HG03139 (cell line): ENCODE measurements around the gene CLTCL1.
"Not testable (repeated sequence)": the region's sequence is repeated elsewhere in the genome, so short reads cannot be mapped to it uniquely, and the experiment has no call there.

Experiments
- ATAC-seq: cut with Tn5 transposase; IDR thresholded peaks from one replicate; pipeline ENCODE4 v1.9.1; 2021; ENCODE audit not compliant: unreplicated experiment

CLTCL1 gene

GRCh38 chr22:19177164-19178064, 114.1 kb downstream of the CLTCL1 start:
- no peak for ATAC-seq

GRCh38 chr22:19176732-19177131, 114.8 kb downstream of the CLTCL1 start:
- no peak for ATAC-seq

GRCh38 chr22:19176175-19176643, 115.3 kb downstream of the CLTCL1 start:
- ATAC-seq: no peak

- no peak for ATAC-seq
Measured at GRCh38 chr22:19175602-19176174, 115.8 kb downstream of the CLTCL1 start.

GRCh38 chr22:19175026-19175601, 116.4 kb downstream of the CLTCL1 start:
- no peak for ATAC-seq

- no peak for ATAC-seq
Measured at GRCh38 chr22:19174106-19175025, 117.2 kb downstream of the CLTCL1 start.

- no peak for ATAC-seq
Measured at GRCh38 chr22:19173047-19174035, 118.2 kb downstream of the CLTCL1 start.

- no peak for ATAC-seq
Measured at GRCh38 chr22:19172213-19173046, 119.1 kb downstream of the CLTCL1 start.

- no peak for ATAC-seq
Measured at GRCh38 chr22:19169947-19170318, 121.6 kb downstream of the CLTCL1 start.

GRCh38 chr22:19169002-19169946, 122.2 kb downstream of the CLTCL1 start:
- no peak for ATAC-seq

- no peak for ATAC-seq
Measured at GRCh38 chr22:19168088-19168890, 123.2 kb downstream of the CLTCL1 start.

GRCh38 chr22:19167106-19167869, 124.2 kb downstream of the CLTCL1 start:
- no peak for ATAC-seq

GRCh38 chr22:19166421-19166820, 125.1 kb downstream of the CLTCL1 start:
- no peak for ATAC-seq

- no peak for ATAC-seq
Measured at GRCh38 chr22:19164425-19164824, 127.1 kb downstream of the CLTCL1 start.

GRCh38 chr22:19158649-19159048, 132.9 kb downstream of the CLTCL1 start:
- not testable (repeated sequence) for ATAC-seq

GRCh38 chr22:19156109-19156508, 135.4 kb downstream of the CLTCL1 start:
- ATAC-seq: not testable (repeated sequence)
